Left ventricle myocardium inferior (tissue), 1 donor: ENCODE results near the gene TTI1. TPM values are rescaled to one million over a fixed set of nuclear protein-coding genes. Genes with fewer than 3 reads are reported as not detected.

Source experiments
- DNase-seq: peaks from one replicate; pipeline ENCODE4 v3.0.0-alpha.2; 2020
- H3K27ac ChIP-seq: fragments of 200-600 bp; replicated peaks from 2 replicates; pipeline ENCODE4 v1.8.0; 2021
- H3K27me3 ChIP-seq: fragments of 200-600 bp; 2 replicates; pipeline ENCODE4 v1.8.0; 2021; ENCODE audit warnings: low read depth
- H3K36me3 ChIP-seq: fragments of 200-600 bp; 2 replicates; pipeline ENCODE4 v1.8.0; 2021
- H3K4me1 ChIP-seq: fragments of 200-600 bp; 2 replicates; pipeline ENCODE4 v1.8.0; 2021
- H3K4me3 ChIP-seq: fragments of 200-600 bp; 2 replicates; pipeline ENCODE4 v1.8.0; 2021; ENCODE audit warnings: mild to moderate bottlenecking, moderate library complexity
- H3K9me3 ChIP-seq: fragments of 200-600 bp; replicated peaks from 2 replicates; pipeline ENCODE4 v1.8.0; 2021
- intact Hi-C: fragments of 100-400 bp; cut with micrococcal nuclease; formaldehyde crosslinking; loops from one replicate; pipeline ENCODE4 v1.11.0; 2022
- total RNA-seq: library from RNA; stranded (reverse); fragmentation: NEBNext Ultra II Directional; extraction: Animal tissue kit (Norgen Biotek cat#: 25700); gene quantifications from one replicate; pipeline ENCODE4 v1.2.1, GENCODE V29; 2021
- TF ChIP-seq, protein P1 (sequence below): fragments of 200-600 bp; IDR thresholded peaks from 2 replicates; pipeline ENCODE4 v1.8.0; 2021; ENCODE audit warnings: antibody characterized with exemption, mild to moderate bottlenecking, borderline replicate concordance
- donor health status: DM: no; HTN: yes; CAD: no; lungs with severe emphysema.

TTI1 gene
- total RNA-seq, 1 donor from 2014 or later: 12.1 TPM

DNA sequence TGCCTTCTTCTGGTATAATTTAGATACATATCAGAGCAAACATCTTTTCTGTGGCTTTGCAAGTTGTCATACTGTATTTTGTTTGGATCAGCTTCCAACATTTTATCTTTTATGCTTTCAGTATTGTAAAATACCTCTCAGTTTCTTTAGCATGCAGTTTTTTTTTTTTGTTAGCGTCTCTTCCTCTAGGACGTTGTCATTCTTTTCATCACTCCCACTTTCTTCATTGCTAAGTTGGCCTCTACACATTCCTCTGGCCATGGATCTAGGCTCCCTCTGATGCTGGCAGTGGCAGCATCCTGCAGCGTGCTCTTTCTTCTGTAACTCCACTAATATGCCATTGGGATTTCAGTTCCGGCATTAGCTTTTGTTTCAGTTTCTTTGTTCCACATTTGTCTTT, 22.0 kb upstream of the TTI1 start:
- TF ChIP-seq, protein P1, sequence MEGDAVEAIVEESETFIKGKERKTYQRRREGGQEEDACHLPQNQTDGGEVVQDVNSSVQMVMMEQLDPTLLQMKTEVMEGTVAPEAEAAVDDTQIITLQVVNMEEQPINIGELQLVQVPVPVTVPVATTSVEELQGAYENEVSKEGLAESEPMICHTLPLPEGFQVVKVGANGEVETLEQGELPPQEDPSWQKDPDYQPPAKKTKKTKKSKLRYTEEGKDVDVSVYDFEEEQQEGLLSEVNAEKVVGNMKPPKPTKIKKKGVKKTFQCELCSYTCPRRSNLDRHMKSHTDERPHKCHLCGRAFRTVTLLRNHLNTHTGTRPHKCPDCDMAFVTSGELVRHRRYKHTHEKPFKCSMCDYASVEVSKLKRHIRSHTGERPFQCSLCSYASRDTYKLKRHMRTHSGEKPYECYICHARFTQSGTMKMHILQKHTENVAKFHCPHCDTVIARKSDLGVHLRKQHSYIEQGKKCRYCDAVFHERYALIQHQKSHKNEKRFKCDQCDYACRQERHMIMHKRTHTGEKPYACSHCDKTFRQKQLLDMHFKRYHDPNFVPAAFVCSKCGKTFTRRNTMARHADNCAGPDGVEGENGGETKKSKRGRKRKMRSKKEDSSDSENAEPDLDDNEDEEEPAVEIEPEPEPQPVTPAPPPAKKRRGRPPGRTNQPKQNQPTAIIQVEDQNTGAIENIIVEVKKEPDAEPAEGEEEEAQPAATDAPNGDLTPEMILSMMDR: no peak
- no peaks in the 10 kb centered on the region for H3K9me3 ChIP-seq

DNA sequence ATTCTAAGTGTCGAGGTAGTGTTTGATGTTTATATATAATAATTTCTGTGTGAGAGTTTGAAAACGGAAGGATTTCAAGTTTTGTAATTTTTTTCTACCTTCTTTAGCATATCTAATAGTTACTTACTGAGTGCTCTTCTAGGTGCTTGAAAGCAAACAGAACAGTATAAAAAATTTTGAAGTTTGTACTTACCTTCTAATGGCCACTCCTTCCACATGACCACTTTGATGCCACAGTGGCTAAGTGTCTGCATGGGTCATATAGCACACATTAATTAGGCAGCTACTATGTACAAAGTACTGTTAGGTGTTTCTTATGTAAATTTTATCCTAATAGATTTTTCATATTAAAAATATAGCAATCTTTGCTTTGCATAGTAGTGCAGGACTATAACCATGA, 21.4 kb upstream of the TTI1 start:
- H3K4me1 ChIP-seq: peaks cover 64% of the 10 kb centered on the region

More for the DNA sequence above, 22.0 kb upstream of the TTI1 start:
- no peak for DNase-seq
- Histone ChIP-seq H3K27me3 (no peaks in the 10 kb centered on the region), H3K27ac (no peak overlapping the region), H3K36me3 (peaks cover 54% of the 10 kb centered on the region), H3K4me3 (no peak overlapping the region), H3K4me1 (peaks cover 61% of the 10 kb centered on the region)
- intact Hi-C loops: loop anchor here (5.0 kb wide), 2 partner anchors 112 to 167 kb away; partner anchors contain the start of gene TGM2

DNA sequence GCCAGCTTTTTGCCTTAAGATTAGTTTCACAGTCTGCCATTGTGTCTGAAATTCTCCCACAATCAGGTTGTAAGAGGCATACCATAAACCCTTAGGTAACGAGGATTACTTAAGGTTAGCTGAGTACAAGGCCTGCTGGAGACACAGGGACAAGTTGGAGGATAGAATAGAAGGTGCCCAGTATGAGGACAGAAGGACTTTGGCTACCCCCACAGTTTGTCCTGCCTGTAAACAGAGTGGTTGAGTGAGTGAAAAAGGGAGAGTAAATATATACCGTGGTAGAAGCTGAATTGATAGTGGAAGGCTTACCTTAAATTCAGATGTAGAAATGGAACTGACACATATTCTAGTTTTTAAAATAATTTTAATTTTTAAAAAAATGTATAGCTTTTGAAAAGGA, 19.6 kb upstream of the TTI1 start:
- Histone ChIP-seq H3K4me1 (peaks cover 80% of the 10 kb centered on the region), H3K27ac (no peak overlapping the region)
- intact Hi-C loops: no loop called here

More for the DNA sequence above, 21.4 kb upstream of the TTI1 start:
- intact Hi-C loops: loop anchor here (5.0 kb wide), 2 partner anchors 113 to 168 kb away; partner anchors contain the start of gene TGM2
- H3K9me3 ChIP-seq: no peaks in the 10 kb centered on the region
- TF ChIP-seq, protein P1: no peak
- H3K36me3 ChIP-seq: peaks cover 54% of the 10 kb centered on the region
- DNase-seq: no peak
- no peak overlapping the region for H3K4me3 ChIP-seq
- H3K27me3 ChIP-seq: no peaks in the 10 kb centered on the region
- H3K27ac ChIP-seq: no peak overlapping the region

DNA sequence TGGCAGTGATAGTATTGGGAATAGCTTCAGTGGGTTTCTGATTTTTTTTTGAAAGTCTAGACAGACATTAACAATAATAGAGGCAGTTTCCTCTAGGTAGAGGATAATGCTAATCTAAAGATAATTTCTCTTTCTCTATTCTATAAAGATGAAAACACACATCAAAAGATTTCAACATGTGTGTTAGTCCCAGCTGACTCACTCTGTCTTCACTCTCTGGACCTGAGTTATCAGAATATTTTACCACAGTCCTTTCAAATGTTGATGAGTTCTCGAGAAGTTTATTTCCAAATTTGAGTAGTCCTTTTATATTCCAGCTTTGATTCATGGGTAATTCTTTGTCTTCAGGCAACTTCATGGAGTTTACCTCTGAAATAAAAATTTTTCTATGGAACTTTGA, 17.4 kb upstream of the TTI1 start:
- peaks cover 94% of the 10 kb centered on the region for H3K4me1 ChIP-seq
- intact Hi-C loops: no loop called here

More for the DNA sequence above, 19.6 kb upstream of the TTI1 start:
- Histone ChIP-seq H3K27me3 (no peaks in the 10 kb centered on the region), H3K9me3 (no peaks in the 10 kb centered on the region), H3K4me3 (no peak overlapping the region), H3K36me3 (peaks cover 52% of the 10 kb centered on the region)
- no peak for DNase-seq
- TF ChIP-seq, protein P1: no peak

DNA sequence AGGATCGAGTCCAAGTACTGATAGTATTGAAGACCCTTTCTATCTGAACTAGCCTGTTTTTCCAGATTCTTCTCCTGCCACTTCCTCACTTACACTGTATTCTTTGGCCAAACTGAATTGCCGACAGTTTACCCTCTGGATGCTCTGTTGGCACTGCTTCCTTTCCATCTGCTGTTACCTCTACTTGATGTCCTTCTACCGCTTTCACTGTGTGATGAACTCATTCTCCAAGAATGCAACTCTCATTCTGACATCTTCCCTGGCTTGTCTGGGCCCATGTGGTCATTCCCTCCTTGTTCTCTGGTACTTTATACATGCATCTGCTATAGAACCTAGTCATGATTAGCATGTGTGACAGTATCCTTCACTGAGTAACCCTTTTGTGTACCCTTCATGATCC, 16.5 kb upstream of the TTI1 start:
- no peak for DNase-seq
- Histone ChIP-seq H3K27me3 (no peaks in the 10 kb centered on the region), H3K4me1 (peaks cover 85% of the 10 kb centered on the region), H3K4me3 (no peak overlapping the region), H3K27ac (peak overlapping the region; percentile 38), H3K36me3 (peaks cover 46% of the 10 kb centered on the region), H3K9me3 (no peaks in the 10 kb centered on the region)
- intact Hi-C loops: no loop called here
- TF ChIP-seq, protein P1: no peak

More for the DNA sequence above, 17.4 kb upstream of the TTI1 start:
- no peaks in the 10 kb centered on the region for H3K9me3 ChIP-seq
- H3K4me3 ChIP-seq: no peak overlapping the region
- H3K36me3 ChIP-seq: peaks cover 42% of the 10 kb centered on the region
- no peak for DNase-seq
- TF ChIP-seq, protein P1: no peak
- no peaks in the 10 kb centered on the region for H3K27me3 ChIP-seq
- no peak overlapping the region for H3K27ac ChIP-seq
